ENCODE data around the gene CARD11. TPM values are rescaled to one million over a fixed set of nuclear protein-coding genes. Genes with fewer than 3 reads are reported as not detected.

CARD11 gene
- total RNA-seq, 3 donors from 2014 or later: 0.80 to 2.9 (median 2.0) TPM

DNA sequence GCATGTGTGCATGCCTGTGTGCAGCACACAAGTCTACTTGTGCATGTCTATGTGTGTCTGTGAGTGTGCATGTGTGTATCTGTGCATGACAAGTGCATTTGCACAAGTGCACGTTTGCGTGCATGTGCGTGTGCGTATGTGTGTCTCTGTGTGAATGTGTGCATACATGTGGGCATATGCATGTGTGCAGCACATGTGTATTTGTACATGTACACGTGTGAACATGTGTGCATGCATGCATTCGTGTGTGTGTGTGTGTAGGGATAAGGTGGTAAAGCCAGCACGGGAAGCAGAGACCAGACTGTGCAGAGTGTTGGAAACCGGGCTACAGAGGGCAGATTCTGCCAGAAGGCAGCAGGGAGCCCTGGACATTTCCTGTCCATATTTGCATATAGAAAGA, 163.6 kb downstream of the CARD11 start:
- intact Hi-C loops (cut with DNase I; ENCODE audit: low total_unique reads): no loop called here
- H3K36me3 ChIP-seq: no peaks in the 10 kb centered on the region
- H3K4me3 ChIP-seq: no peak overlapping the region
- no peak overlapping the region for H3K27ac ChIP-seq
- H3K27me3 ChIP-seq: no peaks in the 10 kb centered on the region
- no peaks in the 10 kb centered on the region for H3K9me3 ChIP-seq
- TF ChIP-seq, protein P1, sequence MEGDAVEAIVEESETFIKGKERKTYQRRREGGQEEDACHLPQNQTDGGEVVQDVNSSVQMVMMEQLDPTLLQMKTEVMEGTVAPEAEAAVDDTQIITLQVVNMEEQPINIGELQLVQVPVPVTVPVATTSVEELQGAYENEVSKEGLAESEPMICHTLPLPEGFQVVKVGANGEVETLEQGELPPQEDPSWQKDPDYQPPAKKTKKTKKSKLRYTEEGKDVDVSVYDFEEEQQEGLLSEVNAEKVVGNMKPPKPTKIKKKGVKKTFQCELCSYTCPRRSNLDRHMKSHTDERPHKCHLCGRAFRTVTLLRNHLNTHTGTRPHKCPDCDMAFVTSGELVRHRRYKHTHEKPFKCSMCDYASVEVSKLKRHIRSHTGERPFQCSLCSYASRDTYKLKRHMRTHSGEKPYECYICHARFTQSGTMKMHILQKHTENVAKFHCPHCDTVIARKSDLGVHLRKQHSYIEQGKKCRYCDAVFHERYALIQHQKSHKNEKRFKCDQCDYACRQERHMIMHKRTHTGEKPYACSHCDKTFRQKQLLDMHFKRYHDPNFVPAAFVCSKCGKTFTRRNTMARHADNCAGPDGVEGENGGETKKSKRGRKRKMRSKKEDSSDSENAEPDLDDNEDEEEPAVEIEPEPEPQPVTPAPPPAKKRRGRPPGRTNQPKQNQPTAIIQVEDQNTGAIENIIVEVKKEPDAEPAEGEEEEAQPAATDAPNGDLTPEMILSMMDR (IDR thresholded peaks at IDR 0.05): no peak
- no peak for TF ChIP-seq POLR2A (IDR thresholded peaks at IDR 0.05)
- no peak for TF ChIP-seq POLR2AphosphoS5 (IDR thresholded peaks at IDR 0.05)
- H3K4me1 ChIP-seq: no peaks in the 10 kb centered on the region
- DNase-seq (ENCODE audit: low spot score in 2 of 2): no peak

DNA sequence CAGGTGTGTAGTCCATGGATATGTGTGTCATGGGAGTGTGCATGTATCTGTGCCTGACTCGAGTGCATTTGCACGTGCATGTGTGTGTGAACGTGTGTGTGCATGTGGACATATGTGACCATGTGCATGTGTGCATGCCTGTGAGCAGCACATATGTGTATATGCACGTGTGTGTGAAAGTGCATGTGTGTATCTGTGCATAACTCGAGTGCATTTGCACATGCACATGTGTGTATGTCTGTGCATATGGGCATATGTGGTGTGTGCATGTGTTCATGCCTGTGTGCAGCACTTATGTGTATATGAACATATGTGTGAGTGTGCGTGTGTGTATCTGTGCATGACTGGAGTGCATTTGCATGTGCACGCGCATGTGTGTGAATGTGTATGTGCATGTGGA, 164.3 kb downstream of the CARD11 start:
- H3K36me3 ChIP-seq: no peaks in the 10 kb centered on the region
- H3K9me3 ChIP-seq: no peaks in the 10 kb centered on the region
- H3K4me1 ChIP-seq: no peaks in the 10 kb centered on the region
- no peak overlapping the region for H3K4me3 ChIP-seq
- no peak overlapping the region for H3K27ac ChIP-seq
- TF ChIP-seq POLR2A (IDR thresholded peaks at IDR 0.05): no peak
- H3K27me3 ChIP-seq: no peaks in the 10 kb centered on the region
- intact Hi-C loops (cut with DNase I; ENCODE audit: low total_unique reads): no loop called here
- DNase-seq (ENCODE audit: low spot score in 2 of 2): no peak

DNA sequence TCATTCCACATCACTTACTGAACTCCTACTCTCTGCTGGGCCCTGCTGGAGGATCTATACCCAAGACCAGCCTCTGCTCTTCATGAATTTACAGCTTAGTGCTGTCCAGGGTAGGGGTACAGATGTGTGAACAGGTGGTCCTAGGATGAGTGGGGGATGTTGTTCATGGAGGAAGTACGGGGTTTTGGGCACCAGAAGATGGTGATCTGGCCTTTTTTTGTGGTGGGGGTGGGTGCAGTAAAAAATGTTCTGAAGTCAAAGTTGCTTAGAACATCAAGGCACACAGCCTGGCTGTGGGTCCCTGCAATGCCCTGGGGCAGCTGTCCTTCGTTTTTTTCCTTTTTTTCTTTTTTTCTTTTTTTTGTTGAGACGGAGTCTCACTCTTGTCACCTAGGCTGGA, 165.4 kb downstream of the CARD11 start:
- no peak for DNase-seq (ENCODE audit: low spot score in 2 of 2)
- intact Hi-C loops (cut with DNase I; ENCODE audit: low total_unique reads): no loop called here
- Histone ChIP-seq H3K9me3 (no peaks in the 10 kb centered on the region), H3K27me3 (no peaks in the 10 kb centered on the region), H3K4me1 (no peaks in the 10 kb centered on the region), H3K4me3 (no peak overlapping the region), H3K27ac (no peak overlapping the region), H3K36me3 (no peaks in the 10 kb centered on the region)
- no peak for TF ChIP-seq POLR2AphosphoS5 (IDR thresholded peaks at IDR 0.05)
- no peak for TF ChIP-seq POLR2A (IDR thresholded peaks at IDR 0.05)
- TF ChIP-seq, protein P1 (IDR thresholded peaks at IDR 0.05): no peak

- Histone ChIP-seq H3K36me3 (no peaks in the 10 kb centered on the region), H3K4me1 (no peaks in the 10 kb centered on the region), H3K4me3 (no peak overlapping the region), H3K9me3 (no peaks in the 10 kb centered on the region), H3K27ac (no peak overlapping the region), H3K27me3 (no peaks in the 10 kb centered on the region)
- intact Hi-C loops (cut with DNase I; ENCODE audit: low total_unique reads): no loop called here
- no peak for DNase-seq (ENCODE audit: low spot score in 2 of 2)
- TF ChIP-seq POLR2A (IDR thresholded peaks at IDR 0.05): no peak
- no peak for TF ChIP-seq POLR2AphosphoS5 (IDR thresholded peaks at IDR 0.05)
- TF ChIP-seq, protein P1 (IDR thresholded peaks at IDR 0.05): no peak
Measured at GRCh38 chr7:2876031-2876731, 167.5 kb downstream of the CARD11 start.

- Histone ChIP-seq H3K4me1 (no peaks in the 10 kb centered on the region), H3K27me3 (no peaks in the 10 kb centered on the region), H3K36me3 (no peaks in the 10 kb centered on the region), H3K27ac (peak overlapping the region in 1 of 2 donors; percentile 19), H3K9me3 (no peaks in the 10 kb centered on the region), H3K4me3 (no peak overlapping the region)
- DNase-seq (ENCODE audit: low spot score in 2 of 2): no peak
- intact Hi-C loops (cut with DNase I; ENCODE audit: low total_unique reads): no loop called here
- no peak for TF ChIP-seq POLR2AphosphoS5 (IDR thresholded peaks at IDR 0.05)
- no peak for TF ChIP-seq POLR2A (IDR thresholded peaks at IDR 0.05)
- TF ChIP-seq, protein P1 (IDR thresholded peaks at IDR 0.05): no peak
Measured at GRCh38 chr7:2873686-2874551, 169.7 kb downstream of the CARD11 start.
